Choroid plexus epithelial cell (primary cell): ENCODE results near the gene SYMPK.
"Not testable (repeated sequence)": the region's sequence is repeated elsewhere in the genome, so short reads cannot be mapped to it uniquely, and the experiment has no call there.

Source experiments
- DNase-seq: peaks from one replicate; pipeline ENCODE4 v3.0.0-alpha.2; 2010; ENCODE audit warnings: low read depth
- H3K4me3 ChIP-seq: 2 replicates; pipeline ENCODE4 v1.5.1; 2011; ENCODE audit warnings: low read depth, mild to moderate bottlenecking, control low read depth, low read length, moderate library complexity
- CTCF ChIP-seq: conservative IDR thresholded peaks from 2 replicates; pipeline ENCODE4 v1.5.1; 2011; ENCODE audit warnings: low read depth, mild to moderate bottlenecking, control low read depth, inconsistent platforms, low read length, moderate library complexity

SYMPK gene

DNA sequence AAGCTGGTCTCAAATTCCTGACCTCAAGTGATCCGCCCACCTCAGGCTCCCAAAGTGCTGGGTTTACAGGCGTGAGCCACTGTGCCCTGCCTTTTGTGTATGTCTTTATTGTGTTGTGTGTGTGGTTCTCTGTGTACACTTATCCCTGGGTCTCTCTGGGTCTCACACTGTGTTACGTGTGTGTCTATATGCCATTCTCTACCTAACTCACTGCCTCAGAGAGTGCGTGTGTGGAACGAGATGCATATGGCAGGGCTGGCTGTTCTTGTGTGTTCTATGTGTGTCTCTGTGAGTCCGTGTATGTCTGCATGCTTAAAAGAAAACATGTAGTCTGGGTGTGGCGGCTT lies 11.6 kb upstream of the SYMPK start:
- TF ChIP-seq CTCF: no peak
- no peak overlapping the region for H3K4me3 ChIP-seq
- no peak for DNase-seq

GRCh38 chr19:45873219-45873772 lies 10.3 kb upstream of the SYMPK start:
- DNase-seq: no peak
- H3K4me3 ChIP-seq: no peak overlapping the region
- TF ChIP-seq CTCF: no peak

DNA sequence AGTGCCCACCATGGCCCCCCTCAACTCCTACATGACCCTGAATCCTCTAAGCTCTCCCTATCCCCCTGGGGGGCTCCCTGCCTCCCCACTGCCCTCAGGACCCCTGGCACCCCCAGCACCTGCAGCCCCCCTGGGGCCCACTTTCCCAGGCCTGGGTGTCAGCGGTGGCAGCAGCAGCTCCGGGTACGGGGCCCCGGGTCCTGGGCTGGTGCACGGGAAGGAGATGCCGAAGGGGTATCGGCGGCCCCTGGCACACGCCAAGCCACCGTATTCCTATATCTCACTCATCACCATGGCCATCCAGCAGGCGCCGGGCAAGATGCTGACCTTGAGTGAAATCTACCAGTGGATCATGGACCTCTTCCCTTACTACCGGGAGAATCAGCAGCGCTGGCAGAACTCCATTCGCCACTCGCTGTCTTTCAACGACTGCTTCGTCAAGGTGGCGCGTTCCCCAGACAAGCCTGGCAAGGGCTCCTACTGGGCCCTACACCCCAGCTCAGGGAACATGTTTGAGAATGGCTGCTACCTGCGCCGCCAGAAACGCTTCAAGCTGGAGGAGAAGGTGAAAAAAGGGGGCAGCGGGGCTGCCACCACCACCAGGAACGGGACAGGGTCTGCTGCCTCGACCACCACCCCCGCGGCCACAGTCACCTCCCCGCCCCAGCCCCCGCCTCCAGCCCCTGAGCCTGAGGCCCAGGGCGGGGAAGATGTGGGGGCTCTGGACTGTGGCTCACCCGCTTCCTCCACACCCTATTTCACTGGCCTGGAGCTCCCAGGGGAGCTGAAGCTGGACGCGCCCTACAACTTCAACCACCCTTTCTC lies 9.4 kb upstream of the SYMPK start:
- no peak for TF ChIP-seq CTCF
- no peak overlapping the region for H3K4me3 ChIP-seq
- no peak for DNase-seq

DNA sequence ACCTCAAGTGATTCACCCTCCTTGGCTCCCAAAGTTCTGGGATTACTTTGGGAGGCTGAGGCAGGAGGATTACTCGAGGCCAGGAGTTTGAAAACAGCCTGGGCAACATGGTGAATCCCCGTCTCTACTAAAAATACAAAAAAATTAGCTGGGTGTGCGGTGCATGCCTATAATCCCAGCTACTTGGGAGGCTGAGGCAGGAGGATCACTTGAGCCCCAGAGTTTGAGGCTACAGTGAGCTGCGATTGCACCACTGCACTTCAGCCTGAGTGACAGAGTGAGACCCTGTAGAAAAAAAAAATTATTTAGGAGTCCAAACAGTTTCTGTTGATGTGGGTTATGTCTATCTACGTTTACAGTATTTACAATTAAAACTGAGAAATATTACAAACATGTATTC lies 7.9 kb upstream of the SYMPK start:
- DNase-seq: no peak
- TF ChIP-seq CTCF: no peak
- no peak overlapping the region for H3K4me3 ChIP-seq

DNA sequence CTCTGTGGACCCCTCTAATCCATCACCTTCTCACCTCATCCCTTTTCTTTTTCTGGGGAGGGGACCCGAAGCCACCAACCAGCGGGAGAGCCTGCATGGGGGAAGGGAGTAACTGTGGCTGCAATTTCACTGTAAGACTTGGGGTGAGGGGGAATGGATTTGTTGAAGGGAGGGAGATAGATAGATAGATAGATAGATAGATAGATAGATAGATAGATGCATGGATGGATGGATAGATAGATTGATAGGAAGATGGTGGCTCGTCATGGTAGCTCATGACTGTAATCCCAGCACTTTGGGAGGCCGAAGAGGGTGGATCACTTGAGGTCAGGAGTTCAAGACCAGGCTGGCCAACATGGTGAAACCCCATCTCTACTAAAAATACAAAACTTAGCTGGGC lies 4.3 kb upstream of the SYMPK start:
- H3K4me3 ChIP-seq, DNase-seq: not testable (repeated sequence)

DNA sequence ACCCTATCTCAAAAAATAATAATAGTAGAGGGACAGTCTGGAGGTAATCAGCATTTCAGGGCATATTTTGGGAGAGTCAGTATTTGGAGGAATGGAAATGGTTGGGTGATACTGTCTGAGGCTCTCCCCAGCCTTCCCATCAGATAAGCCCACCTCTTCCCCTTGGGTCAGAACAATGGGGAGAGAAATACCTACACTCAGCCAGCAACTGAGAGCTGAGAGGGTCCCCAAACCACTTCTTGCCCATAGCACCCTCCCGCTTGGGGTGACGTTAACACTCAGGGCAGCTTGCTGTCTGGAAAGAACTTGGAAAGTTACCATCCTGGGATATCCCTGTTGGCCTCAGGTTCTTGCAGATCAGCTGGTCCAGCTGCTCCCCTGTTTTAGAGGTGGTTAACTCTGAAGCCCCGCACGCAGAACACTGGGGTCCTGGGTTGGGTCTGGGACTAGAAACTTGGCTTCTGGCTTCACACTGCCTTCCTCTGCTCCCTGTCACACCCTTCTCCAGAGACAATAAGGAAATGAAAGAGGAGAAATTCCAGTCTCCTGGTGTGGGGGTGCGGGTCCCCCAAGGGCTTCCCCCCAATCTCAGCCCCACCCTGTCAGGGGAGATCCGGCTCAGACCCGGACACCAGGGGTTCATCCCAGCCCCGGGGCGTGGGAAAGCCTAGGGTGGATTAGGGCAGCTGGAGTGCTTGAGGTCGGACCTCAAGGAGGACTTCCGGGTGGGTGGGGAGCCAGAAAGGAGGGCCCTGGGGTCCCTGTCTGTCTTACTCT lies 3.6 kb upstream of the SYMPK start:
- no peak for DNase-seq
- no peak overlapping the region for H3K4me3 ChIP-seq
- TF ChIP-seq CTCF: no peak

GRCh38 chr19:45865269-45865948 lies 2.5 kb upstream of the SYMPK start:
- DNase-seq: no peak
- H3K4me3 ChIP-seq: no peak overlapping the region
- no peak for TF ChIP-seq CTCF
